Activated CD8-positive, alpha-beta memory T cell treated with anti-CD3 and anti-CD28 coated beads, Interleukin-2, amount 10 ng/mL, durations not matched to agents 7 days and 5 days (primary cell): ENCODE measurements around the gene VAMP7. TPM values are rescaled to one million over a fixed set of nuclear protein-coding genes. Genes with fewer than 3 reads are reported as not detected.
"Not testable (repeated sequence)": the region's sequence is repeated elsewhere in the genome, so short reads cannot be mapped to it uniquely, and the experiment has no call there.

Experiments
- ATAC-seq: fragments of 150-1000 bp; cut with Tn5 transposase; one replicate; pipeline ENCODE4 v1.10.0; 2021; ENCODE audit warnings: moderate library complexity
- CTCF ChIA-PET: fragments of 350-600 bp; sonication (Branson Sonifier 250); formaldehyde crosslinking; loops from one replicate; lab custom pipeline; 2021; ENCODE audit warnings: antibody characterized with exemption; lab: Charles Lee
- DNase-seq: peaks from one replicate; pipeline ENCODE4 v3.0.0-alpha.2; 2020
- H3K27ac Mint-ChIP-seq: one replicate; pipeline ENCODE4 v1.8.0; 2021; ENCODE audit warnings: mild to moderate bottlenecking, mixed read lengths
- H3K27me3 Mint-ChIP-seq: one replicate; pipeline ENCODE4 v1.8.0; 2021; ENCODE audit warnings: mixed read lengths
- H3K36me3 Mint-ChIP-seq: one replicate; pipeline ENCODE4 v1.8.0; 2021; ENCODE audit warnings: mild to moderate bottlenecking, mixed read lengths
- H3K4me1 Mint-ChIP-seq: one replicate; pipeline ENCODE4 v1.8.0; 2021; ENCODE audit warnings: mixed read lengths
- H3K4me3 Mint-ChIP-seq: one replicate; pipeline ENCODE4 v1.8.0; 2021; ENCODE audit warnings: mild to moderate bottlenecking, moderate library complexity, mixed read lengths
- H3K9me3 Mint-ChIP-seq: one replicate; pipeline ENCODE4 v1.8.0; 2022; ENCODE audit warnings: low read depth, mixed read lengths
- total RNA-seq, 2 experiments: library from RNA; stranded (reverse); gene quantifications; one replicate each; pipeline ENCODE4 v1.2.3, GENCODE V29; 2021

VAMP7 gene
- total RNA-seq, 2 experiments from 2014 or later, result 32.6 to 36.6 TPM

DNA sequence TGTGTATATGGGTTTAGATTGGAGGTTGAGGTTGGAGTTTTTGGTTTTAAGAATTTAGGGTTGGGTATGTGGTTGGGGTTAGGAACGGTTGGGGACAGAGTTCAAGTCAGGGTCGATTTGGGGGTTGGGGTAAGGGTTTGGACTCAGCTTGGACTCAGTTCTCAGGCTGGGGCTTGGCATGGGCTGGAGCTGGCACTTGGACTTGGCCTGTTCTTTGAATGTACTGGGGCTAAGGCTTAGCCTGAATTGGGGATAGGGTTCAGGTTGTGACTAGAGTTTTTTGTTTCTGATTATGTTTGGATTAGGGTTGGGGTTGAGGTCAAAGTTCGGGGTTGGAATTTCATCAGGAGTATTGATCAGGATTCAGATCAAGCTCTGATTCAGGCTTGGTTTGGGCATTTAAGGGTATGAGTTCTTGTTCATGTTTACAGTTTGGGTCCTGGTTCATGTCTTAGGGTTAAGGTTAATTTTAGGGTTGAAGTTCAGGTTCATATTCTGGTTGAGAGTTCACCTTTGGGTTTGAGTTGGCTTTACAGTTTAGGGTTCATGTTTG lies 70.2 kb downstream of the VAMP7 start:
- CTCF ChIA-PET, result no interaction called here
- Mint-ChIP-seq H3K4me3 (no peak overlapping the region), H3K36me3 (peaks cover under 1% of the 10 kb centered on the region), H3K27ac (no peak overlapping the region), H3K4me1 (no peaks in the 10 kb centered on the region), H3K9me3 (no peaks in the 10 kb centered on the region), H3K27me3 (no peaks in the 10 kb centered on the region)
- no peak for ATAC-seq
- DNase-seq, result no peak

DNA sequence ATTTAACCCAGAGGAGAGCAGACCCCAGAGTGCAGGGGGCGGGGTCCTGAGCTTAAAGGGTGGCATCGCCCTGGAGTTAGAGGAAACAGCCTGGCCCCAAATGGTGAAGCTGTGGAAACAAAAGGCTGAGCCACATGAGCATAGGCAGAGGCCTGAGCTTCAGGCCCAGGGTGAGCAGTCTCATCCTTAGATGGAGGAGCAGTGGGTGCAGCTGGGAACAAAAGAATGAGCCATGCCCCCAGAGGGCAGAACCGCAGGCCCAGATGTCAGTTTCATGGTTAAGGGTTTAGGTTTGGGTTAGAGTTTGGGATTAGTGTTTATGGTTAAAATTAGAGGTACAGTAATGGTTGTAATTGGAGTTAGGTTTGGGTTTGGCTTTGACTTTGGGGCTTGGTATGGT lies 71.9 kb downstream of the VAMP7 start:
- no peaks in the 10 kb centered on the region for H3K27me3 Mint-ChIP-seq
- H3K27ac Mint-ChIP-seq, result no peak overlapping the region
- ATAC-seq (no peak), DNase-seq (no peak)
- no peaks in the 10 kb centered on the region for H3K4me1 Mint-ChIP-seq
- no peak overlapping the region for H3K4me3 Mint-ChIP-seq
- H3K9me3 Mint-ChIP-seq, result no peaks in the 10 kb centered on the region
- H3K36me3 Mint-ChIP-seq, result no peaks in the 10 kb centered on the region
- CTCF ChIA-PET, result no interaction called here

DNA sequence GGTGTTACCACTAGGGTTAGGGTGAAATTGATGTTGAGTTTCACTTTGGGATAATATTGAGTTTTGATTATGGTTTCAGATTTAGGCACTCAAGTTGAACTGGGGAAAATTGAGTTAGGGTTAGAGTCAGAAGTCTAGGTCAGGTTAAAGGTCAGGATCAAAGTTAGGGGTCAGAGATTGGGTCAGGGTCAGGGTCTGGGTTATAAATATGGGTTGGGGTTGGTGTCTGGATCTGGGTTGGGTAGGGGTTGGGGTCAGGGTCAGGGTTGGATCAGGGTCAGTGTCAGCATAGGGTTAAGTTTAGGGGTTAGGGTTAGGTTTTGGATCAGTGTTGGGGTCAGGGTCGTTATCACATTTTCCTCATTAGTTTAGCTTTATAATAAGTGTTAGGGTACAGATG lies 73.6 kb downstream of the VAMP7 start:
- CTCF ChIA-PET, result no interaction called here
- DNase-seq (no peak), ATAC-seq (no peak)
- H3K36me3 Mint-ChIP-seq, result no peaks in the 10 kb centered on the region
- H3K27ac Mint-ChIP-seq, result no peak overlapping the region
- H3K27me3 Mint-ChIP-seq, result no peaks in the 10 kb centered on the region
- no peaks in the 10 kb centered on the region for H3K9me3 Mint-ChIP-seq
- no peak overlapping the region for H3K4me3 Mint-ChIP-seq
- no peaks in the 10 kb centered on the region for H3K4me1 Mint-ChIP-seq

DNA sequence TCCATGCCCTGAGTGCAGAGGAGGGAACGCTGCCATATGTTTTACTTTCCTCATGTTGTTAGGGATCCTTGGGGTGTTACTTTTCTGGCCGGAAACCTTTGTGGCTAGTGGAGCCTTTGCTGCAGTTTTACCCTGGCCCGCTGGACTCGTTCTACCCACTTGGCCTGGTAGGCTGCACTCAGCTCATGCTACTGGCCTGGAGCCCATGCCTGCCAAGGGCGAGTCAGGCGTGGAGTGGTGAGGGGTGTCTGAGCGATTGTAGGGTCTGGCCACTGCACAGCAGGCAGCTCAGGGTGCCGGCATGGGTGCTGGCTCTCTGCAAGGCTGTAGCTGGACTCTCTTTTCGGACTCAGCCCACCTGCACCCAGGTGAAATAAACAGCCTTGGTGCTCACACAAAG lies 75.0 kb downstream of the VAMP7 start:
- H3K36me3 Mint-ChIP-seq, result no peaks in the 10 kb centered on the region
- no peak for ATAC-seq
- H3K9me3 Mint-ChIP-seq, result no peaks in the 10 kb centered on the region
- no peak overlapping the region for H3K27ac Mint-ChIP-seq
- H3K27me3 Mint-ChIP-seq, result no peaks in the 10 kb centered on the region
- no peak overlapping the region for H3K4me3 Mint-ChIP-seq
- no peaks in the 10 kb centered on the region for H3K4me1 Mint-ChIP-seq
- DNase-seq, result no peak
- CTCF ChIA-PET, result no interaction called here

DNA sequence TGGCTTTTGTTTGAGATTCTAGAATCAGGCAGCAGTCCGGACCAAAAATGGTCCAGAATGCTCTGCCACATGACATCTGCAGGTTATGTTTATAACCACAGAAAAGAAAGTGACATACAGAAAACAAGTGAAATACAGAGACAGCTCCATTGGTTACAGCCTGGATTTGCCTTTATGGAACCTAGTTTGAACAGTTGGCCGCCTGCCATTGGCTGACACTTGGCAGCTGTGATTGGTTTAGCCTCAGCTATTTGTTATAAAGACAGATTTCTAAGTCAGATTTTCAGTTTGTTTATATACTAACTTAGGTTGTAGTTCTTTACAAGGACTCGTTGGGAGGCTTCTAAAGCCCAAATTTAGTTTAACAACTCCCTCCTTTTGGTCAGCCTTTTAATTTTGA lies 75.5 kb downstream of the VAMP7 start:
- ATAC-seq, result no peak
- no peaks in the 10 kb centered on the region for H3K36me3 Mint-ChIP-seq
- H3K4me1 Mint-ChIP-seq, result no peaks in the 10 kb centered on the region
- CTCF ChIA-PET, result no interaction called here
- H3K27me3 Mint-ChIP-seq, result peaks cover under 1% of the 10 kb centered on the region
- no peak for DNase-seq
- H3K9me3 Mint-ChIP-seq, result no peaks in the 10 kb centered on the region
- H3K27ac Mint-ChIP-seq, result no peak overlapping the region
- H3K4me3 Mint-ChIP-seq, result no peak overlapping the region

DNA sequence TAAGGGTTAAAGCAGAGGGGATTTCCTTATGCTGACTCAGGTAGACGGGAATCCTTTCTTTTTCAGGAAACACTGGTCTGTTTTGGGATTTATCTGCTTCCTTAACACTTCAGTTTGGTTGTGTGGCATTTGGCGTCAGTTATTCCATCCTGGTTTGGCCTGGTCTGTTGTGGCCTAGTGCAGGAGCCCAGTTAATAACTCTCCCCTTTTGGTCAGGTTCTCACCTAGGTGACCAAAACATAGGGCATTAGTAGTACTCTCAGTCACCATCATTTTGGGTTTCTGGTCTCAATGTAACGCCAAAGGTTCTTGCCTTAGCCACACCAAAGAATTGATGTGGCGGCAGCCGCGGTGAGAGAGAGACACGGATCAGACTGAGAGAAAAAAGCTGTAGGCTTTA lies 76.7 kb downstream of the VAMP7 start:
- no peak for DNase-seq
- H3K27me3 Mint-ChIP-seq, result peaks cover 4% of the 10 kb centered on the region
- CTCF ChIA-PET, result no interaction called here
- ATAC-seq, result no peak
- no peaks in the 10 kb centered on the region for H3K9me3 Mint-ChIP-seq
- no peak overlapping the region for H3K4me3 Mint-ChIP-seq
- H3K4me1 Mint-ChIP-seq, result no peaks in the 10 kb centered on the region
- no peak overlapping the region for H3K27ac Mint-ChIP-seq
- no peaks in the 10 kb centered on the region for H3K36me3 Mint-ChIP-seq

DNA sequence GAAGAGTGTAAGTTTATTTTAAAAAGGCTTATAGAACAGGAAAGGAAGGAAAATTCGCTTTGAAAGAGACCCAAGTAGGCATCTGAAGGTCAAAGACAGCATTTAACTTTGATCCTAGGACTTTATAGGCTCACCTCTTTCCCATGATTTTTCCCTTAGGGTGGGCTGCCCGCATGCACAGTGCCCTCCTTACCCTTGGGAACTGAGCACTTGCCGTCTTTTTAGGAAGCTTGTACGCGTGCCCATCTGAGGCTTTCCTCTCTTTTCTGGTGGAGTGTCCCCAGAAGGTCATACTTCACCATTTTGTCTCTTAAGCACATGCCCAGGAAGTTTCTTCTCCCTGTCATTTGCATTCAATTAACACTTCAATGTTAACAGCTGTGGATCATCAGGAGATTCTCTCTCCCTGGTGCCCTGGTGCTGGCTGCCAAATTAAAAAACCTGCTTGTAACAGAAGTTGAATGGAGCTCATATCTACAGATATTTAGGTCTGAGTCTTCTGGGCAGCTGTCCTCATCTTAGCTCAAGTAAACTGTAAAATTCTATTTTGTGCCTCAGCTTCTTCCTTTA lies 78.0 kb downstream of the VAMP7 start:
- peaks cover 8% of the 10 kb centered on the region for H3K27me3 Mint-ChIP-seq
- DNase-seq, result no peak
- no peaks in the 10 kb centered on the region for H3K4me1 Mint-ChIP-seq
- no peak for ATAC-seq
- CTCF ChIA-PET, result no interaction called here
- H3K4me3 Mint-ChIP-seq, result no peak overlapping the region
- H3K36me3 Mint-ChIP-seq, result no peaks in the 10 kb centered on the region
- H3K27ac Mint-ChIP-seq, result no peak overlapping the region
- no peaks in the 10 kb centered on the region for H3K9me3 Mint-ChIP-seq

DNA sequence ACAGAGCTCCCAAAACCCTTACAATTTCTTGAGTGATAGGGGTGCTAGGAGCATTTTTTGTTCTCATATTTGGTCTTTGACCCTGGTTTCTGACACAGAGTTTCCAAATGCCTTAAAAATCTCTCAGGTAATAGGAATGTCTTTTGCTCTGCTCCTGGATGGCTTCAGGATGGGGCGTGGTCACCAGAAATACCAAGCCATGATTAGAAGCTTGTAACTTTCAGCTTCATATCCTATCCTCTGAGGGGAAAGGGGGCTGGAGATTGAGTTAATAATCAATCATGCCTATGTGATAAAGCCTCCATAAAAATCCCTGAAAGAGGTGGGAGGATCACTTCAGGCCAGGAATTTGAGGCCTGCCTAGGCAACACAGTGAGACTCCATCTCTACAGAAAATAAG lies 81.8 kb downstream of the VAMP7 start:
- DNase-seq (no peak), ATAC-seq (no peak)
- H3K36me3 Mint-ChIP-seq, result peaks cover 1% of the 10 kb centered on the region
- H3K27ac Mint-ChIP-seq, result no peak overlapping the region
- peaks cover 2% of the 10 kb centered on the region for H3K9me3 Mint-ChIP-seq
- peaks cover 10% of the 10 kb centered on the region for H3K4me1 Mint-ChIP-seq
- CTCF ChIA-PET, result no interaction called here
- H3K27me3 Mint-ChIP-seq, result peaks cover 13% of the 10 kb centered on the region
- H3K4me3 Mint-ChIP-seq, result no peak overlapping the region

DNA sequence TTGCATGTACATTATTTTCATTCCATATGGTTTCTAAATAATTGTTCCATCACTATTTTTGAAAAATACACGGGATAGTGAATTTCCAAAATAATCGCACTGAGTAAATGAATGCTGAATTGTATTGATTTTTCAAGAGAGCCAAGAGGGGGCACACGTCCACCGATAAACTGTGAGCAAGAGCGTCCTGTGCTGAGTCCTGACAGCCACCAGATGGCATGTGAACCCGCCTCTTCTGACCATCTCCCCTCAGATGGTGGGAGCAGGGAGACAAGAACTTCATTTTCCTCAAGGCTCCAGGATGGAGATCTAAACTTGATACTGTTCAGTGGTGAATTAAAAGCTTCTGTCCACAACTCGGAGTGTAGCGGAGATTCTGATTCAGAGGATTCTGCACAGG lies 85.7 kb downstream of the VAMP7 start:
- peaks cover 30% of the 10 kb centered on the region for H3K4me1 Mint-ChIP-seq
- H3K27me3 Mint-ChIP-seq, result peaks cover 12% of the 10 kb centered on the region
- ATAC-seq (peak; percentile 97), DNase-seq (peak; percentile 69)
- H3K27ac Mint-ChIP-seq, result no peak overlapping the region
- H3K4me3 Mint-ChIP-seq, result no peak overlapping the region
- CTCF ChIA-PET, result no interaction called here
- H3K9me3 Mint-ChIP-seq, result peaks cover 12% of the 10 kb centered on the region
- peaks cover 17% of the 10 kb centered on the region for H3K36me3 Mint-ChIP-seq

DNA sequence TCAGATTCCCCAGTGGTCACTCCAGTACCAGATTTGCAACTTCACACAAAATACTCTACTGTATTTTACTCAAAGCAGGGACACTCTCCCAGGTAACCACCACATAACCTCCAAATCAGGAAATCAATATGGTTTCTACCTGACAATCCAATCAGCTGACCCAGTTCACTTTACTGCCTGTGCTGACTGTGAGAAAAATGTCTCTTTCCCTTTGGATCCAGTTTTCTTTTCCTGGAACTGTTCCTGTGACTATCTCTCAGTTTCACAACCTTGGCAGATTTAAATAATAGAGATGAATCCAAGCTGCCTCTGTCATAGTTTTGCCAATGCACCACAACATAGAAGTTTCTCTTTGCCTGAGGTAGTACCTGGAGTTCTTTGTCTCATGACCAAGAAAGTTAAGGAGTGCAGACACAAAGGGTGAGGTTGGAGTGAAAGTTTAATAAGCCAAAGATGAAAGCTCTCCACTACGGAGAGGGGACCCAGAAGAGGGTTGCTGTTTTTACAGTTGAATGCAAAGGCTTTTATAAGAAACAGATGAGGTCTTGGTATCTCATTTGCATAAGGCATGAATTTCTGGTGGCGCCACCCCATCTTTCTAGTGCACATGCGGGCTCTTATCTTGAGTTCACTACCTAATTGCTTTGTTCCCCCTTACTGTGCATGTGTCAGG lies 86.6 kb downstream of the VAMP7 start:
- H3K27ac Mint-ChIP-seq, result peak overlapping the region; percentile 64
- DNase-seq (no peak), ATAC-seq (no peak)
- no peak overlapping the region for H3K4me3 Mint-ChIP-seq
- H3K36me3 Mint-ChIP-seq, result peaks cover 17% of the 10 kb centered on the region
- H3K9me3 Mint-ChIP-seq, result peaks cover 12% of the 10 kb centered on the region
- H3K27me3 Mint-ChIP-seq, result peaks cover 11% of the 10 kb centered on the region
- peaks cover 30% of the 10 kb centered on the region for H3K4me1 Mint-ChIP-seq
- CTCF ChIA-PET, result no interaction called here

DNA sequence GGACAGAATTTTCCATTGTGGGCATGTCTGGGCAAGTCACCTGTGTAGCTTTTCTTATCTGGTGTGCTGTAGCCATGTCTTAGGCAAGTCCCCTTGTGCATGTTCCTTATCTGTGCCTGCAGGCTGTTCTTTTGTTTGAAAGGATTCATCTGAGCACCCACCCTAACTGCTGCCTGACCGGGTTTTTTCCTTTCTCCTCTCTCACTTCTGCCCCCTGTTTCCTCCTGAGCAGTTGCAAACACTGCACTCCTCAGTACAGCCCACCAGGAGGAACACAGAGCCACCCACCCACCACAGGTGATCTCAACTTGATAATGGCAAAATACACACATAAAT lies 87.1 kb downstream of the VAMP7 start:
- Mint-ChIP-seq H3K4me3 (no peak overlapping the region), H3K27ac (peak overlapping the region; percentile 64), H3K36me3 (peaks cover 17% of the 10 kb centered on the region), H3K27me3 (peaks cover 7% of the 10 kb centered on the region), H3K9me3 (peaks cover 12% of the 10 kb centered on the region), H3K4me1 (peaks cover 30% of the 10 kb centered on the region)
- CTCF ChIA-PET, result no interaction called here
- DNase-seq (no peak), ATAC-seq (peak; percentile 46)

DNA sequence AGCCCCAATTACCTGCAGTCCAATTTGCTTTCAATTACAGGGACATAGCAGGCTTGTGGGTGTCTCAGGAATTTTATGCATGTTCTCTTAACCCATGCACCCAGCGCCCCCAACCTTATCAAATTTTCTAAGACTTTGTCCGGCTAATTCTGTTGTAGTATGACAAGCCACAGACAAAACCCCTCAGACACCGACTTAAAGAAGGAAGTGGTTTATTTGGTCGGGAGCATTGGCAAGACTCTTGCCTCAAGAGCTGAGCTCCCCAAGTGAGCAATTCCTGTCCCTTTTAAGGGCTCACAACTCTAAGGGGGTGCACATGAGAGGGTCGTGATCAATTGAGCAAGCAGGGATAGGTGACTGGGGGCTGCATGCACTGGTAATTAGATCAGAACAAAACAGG lies 87.6 kb downstream of the VAMP7 start:
- H3K9me3 Mint-ChIP-seq, result peaks cover 12% of the 10 kb centered on the region
- peak; percentile 21 for ATAC-seq
- CTCF ChIA-PET, result no interaction called here
- peaks cover 17% of the 10 kb centered on the region for H3K36me3 Mint-ChIP-seq
- H3K4me3 Mint-ChIP-seq, result no peak overlapping the region
- peak overlapping the region; percentile 64 for H3K27ac Mint-ChIP-seq
- peak; percentile 49 for DNase-seq
- H3K27me3 Mint-ChIP-seq, result peaks cover 7% of the 10 kb centered on the region
- H3K4me1 Mint-ChIP-seq, result peaks cover 30% of the 10 kb centered on the region

DNA sequence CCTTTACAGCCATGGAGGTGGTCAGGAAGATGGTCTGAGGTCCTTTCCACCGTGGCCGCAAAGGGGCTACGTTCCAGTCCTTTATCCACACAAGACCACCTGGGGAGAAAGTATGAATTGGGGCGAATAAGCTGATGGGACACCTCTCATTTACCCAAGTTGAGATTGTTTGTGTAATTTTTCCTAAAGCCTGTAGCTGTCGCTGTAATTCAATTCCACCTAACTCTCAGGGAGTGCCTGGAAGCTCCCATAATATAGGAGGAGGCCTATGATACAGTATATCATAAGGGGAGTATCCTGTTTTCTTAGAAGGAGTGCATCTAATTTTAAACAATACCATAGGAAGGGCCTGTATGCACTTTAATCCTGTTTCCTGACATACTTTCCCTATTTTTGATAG lies 90.5 kb downstream of the VAMP7 start:
- Mint-ChIP-seq H3K36me3 (peaks cover 17% of the 10 kb centered on the region), H3K9me3 (peaks cover 12% of the 10 kb centered on the region), H3K4me1 (peaks cover 30% of the 10 kb centered on the region)
- H3K27ac Mint-ChIP-seq, H3K27me3 Mint-ChIP-seq, H3K4me3 Mint-ChIP-seq, DNase-seq, CTCF ChIA-PET, ATAC-seq: not testable (repeated sequence)

DNA sequence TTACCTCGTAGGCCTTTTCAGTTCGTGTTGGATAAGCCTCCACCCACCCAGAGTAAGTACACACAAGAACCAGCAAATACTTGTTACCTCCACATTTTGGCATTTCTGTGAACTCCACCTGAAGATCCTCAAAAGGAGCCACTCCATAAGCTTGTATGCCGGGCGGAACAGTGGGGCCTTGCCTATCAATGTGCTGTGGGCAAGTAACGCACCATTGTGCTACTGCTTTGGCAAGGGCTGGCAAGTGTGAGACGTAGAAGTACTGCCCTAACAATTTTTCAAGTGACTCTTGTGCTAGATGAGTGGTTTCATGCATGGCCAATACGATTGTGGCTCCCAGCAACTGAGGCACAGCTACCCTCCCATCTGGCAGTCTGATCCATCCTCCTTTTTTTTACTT lies 91.1 kb downstream of the VAMP7 start:
- Mint-ChIP-seq H3K36me3 (peaks cover 17% of the 10 kb centered on the region), H3K9me3 (peaks cover 12% of the 10 kb centered on the region), H3K4me1 (peaks cover 25% of the 10 kb centered on the region)
- DNase-seq, H3K27me3 Mint-ChIP-seq, CTCF ChIA-PET, ATAC-seq, H3K27ac Mint-ChIP-seq, H3K4me3 Mint-ChIP-seq: not testable (repeated sequence)
